NT2/D1 (cell line): ENCODE data around the gene PRKN.

Experiments used
- SUZ12 ChIP-seq: IDR thresholded peaks from 2 replicates; pipeline ENCODE4 v1.6.1; 2011; ENCODE audit not compliant: insufficient read length, insufficient read depth; ENCODE audit errors: extremely low read depth
- YY1 ChIP-seq: IDR thresholded peaks from 2 replicates; pipeline ENCODE4 v1.6.1; 2011; ENCODE audit not compliant: insufficient read length, insufficient read depth
- ZNF274 ChIP-seq: IDR thresholded peaks from 2 replicates; pipeline ENCODE4 v1.6.1; 2011; ENCODE audit warnings: mild to moderate bottlenecking, low read depth, low read length

GRCh38 chr6:162147281-162147680 is 580.3 kb downstream of the PRKN start:
- no peak for TF ChIP-seq SUZ12
- no peak for TF ChIP-seq YY1
- TF ChIP-seq ZNF274, result no peak
